Lower leg skin (tissue), 3 donors: ENCODE results near the gene MEGF6.

Source experiments
- CTCF ChIP-seq, 3 donors: fragments of 450-650 bp; IDR thresholded peaks; one replicate each; pipeline ENCODE4 v1.5.1; 2016; ENCODE audit warnings: antibody characterized with exemption in 3 of 3, mild to moderate bottlenecking in 3 of 3, moderate library complexity in 2 of 3
- POLR2A ChIP-seq, 2 donors: fragments of 450-650 bp; IDR thresholded peaks; one replicate each; pipeline ENCODE4 v1.6.1; 2016 to 2017; ENCODE audit warnings: antibody characterized with exemption in 2 of 2, mild to moderate bottlenecking in 1 of 2, moderate library complexity in 1 of 2

GRCh38 chr1:3500265-3500835 lies 111.0 kb downstream of the MEGF6 start:
- no peak for TF ChIP-seq CTCF (IDR thresholded peaks at IDR 0.05)
- no peak for TF ChIP-seq POLR2A (IDR thresholded peaks at IDR 0.05)
